Neural cell (in vitro differentiated cells): ENCODE data around the gene LCN9.
"Not testable (repeated sequence)": the region's sequence is repeated elsewhere in the genome, so short reads cannot be mapped to it uniquely, and the experiment has no call there.

Source experiments
- EZH2 ChIP-seq: fragments of 200-600, 300-800 bp; shearing (Covaris generic), sonication (generic); IDR thresholded peaks from 2 replicates; pipeline ENCODE4 v1.6.1; 2014; ENCODE audit warnings: antibody characterized with exemption, low read length, borderline replicate concordance, mild to moderate bottlenecking; ENCODE audit not compliant: insufficient read depth, poor library complexity, severe bottlenecking
- TF ChIP-seq, protein P1 (sequence below): fragments of 450-650 bp; IDR thresholded peaks from 2 replicates; pipeline ENCODE4 v1.5.1; 2014; ENCODE audit warnings: antibody characterized with exemption, mild to moderate bottlenecking, moderate library complexity; ENCODE audit not compliant: poor library complexity, severe bottlenecking

DNA sequence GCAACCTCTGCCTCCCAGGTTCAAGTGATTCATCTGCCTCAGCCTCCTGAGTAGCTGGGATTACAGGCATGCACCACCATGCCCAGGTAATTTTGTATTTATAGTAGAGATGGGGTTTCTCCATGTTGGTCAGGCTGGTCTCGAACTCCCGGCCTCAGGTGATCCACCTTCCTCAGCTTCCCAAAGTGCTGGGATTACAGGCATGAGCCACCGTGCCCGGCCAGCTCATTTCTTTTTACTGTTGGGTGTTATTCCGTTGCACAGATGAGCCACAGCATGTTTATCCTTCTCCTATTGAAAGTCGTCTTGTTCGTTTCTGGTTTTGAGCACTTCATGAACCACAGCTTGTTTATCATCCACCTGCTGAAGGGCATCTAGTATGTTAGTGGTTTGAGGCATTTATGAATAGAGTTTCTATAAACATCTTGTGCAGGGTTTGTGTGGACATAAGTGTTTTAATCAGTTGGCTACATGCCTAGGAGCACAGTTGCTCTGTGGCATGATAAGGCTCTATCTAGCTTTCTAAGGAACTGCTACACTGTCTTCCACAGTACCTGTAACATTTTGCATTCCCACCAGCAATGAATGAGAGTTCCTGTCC lies 26.1 kb upstream of the LCN9 start:
- TF ChIP-seq, protein P1, sequence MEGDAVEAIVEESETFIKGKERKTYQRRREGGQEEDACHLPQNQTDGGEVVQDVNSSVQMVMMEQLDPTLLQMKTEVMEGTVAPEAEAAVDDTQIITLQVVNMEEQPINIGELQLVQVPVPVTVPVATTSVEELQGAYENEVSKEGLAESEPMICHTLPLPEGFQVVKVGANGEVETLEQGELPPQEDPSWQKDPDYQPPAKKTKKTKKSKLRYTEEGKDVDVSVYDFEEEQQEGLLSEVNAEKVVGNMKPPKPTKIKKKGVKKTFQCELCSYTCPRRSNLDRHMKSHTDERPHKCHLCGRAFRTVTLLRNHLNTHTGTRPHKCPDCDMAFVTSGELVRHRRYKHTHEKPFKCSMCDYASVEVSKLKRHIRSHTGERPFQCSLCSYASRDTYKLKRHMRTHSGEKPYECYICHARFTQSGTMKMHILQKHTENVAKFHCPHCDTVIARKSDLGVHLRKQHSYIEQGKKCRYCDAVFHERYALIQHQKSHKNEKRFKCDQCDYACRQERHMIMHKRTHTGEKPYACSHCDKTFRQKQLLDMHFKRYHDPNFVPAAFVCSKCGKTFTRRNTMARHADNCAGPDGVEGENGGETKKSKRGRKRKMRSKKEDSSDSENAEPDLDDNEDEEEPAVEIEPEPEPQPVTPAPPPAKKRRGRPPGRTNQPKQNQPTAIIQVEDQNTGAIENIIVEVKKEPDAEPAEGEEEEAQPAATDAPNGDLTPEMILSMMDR = not testable (repeated sequence)
- TF ChIP-seq EZH2 = not testable (repeated sequence)
